ENCODE measurements around the gene ARMC9. TPM values are rescaled to one million over a fixed set of nuclear protein-coding genes. Genes with fewer than 3 reads are reported as not detected.

Gene ARMC9
- total and polyA plus RNA-seq, 4 donors, result 20.5 to 51.6 (median 38.6) TPM

GRCh38 chr2:231238689-231239088 lies 40.3 kb downstream of the ARMC9 start:
- H3K9ac ChIP-seq (ENCODE audit: insufficient read depth in 1 of 2, low read length in 2 of 2), result no peak overlapping the region
- no peak overlapping the region for H3K27ac ChIP-seq (ENCODE audit: low read depth in 1 of 2, low read length in 1 of 2)
- H3K27me3 ChIP-seq (ENCODE audit: control insufficient read depth in 3 of 3, insufficient read depth in 3 of 3, low read length in 2 of 3), result no peaks in the 10 kb centered on the region
- peaks cover 0 to 7% (median 4%) of the 10 kb centered on the region in 4 donors for H3K36me3 ChIP-seq (ENCODE audit: control insufficient read depth in 4 of 4, insufficient read depth in 4 of 4, low read length in 4 of 4)
- 96 to 98% methylated on average over 3 of the region's 3 CpGs for WGBS, 2 donors
- DNase-seq (no peak), ATAC-seq (ENCODE audit: insufficient read depth, low FRiP score) (no peak)
- H3K4me1 ChIP-seq (ENCODE audit: control insufficient read depth in 5 of 5, insufficient read depth in 5 of 5, low read length in 5 of 5), result no peaks in the 10 kb centered on the region
- no peaks in the 10 kb centered on the region for H3K9me3 ChIP-seq (ENCODE audit: control insufficient read depth in 4 of 4, insufficient read depth in 3 of 4, low read length in 3 of 4)
- H3K4me3 ChIP-seq, result no peak overlapping the region
- TF ChIP-seq CTCF (IDR thresholded peaks at IDR 0.05; ENCODE audit: control extremely low read depth, extremely low read depth), result no peak

GRCh38 chr2:231239751-231240150 lies 41.3 kb downstream of the ARMC9 start:
- Histone ChIP-seq H3K9me3 (ENCODE audit: control insufficient read depth in 4 of 4, insufficient read depth in 3 of 4, low read length in 3 of 4) (no peaks in the 10 kb centered on the region), H3K4me1 (ENCODE audit: control insufficient read depth in 5 of 5, insufficient read depth in 5 of 5, low read length in 5 of 5) (peaks cover 0 to 1% (median 0%) of the 10 kb centered on the region in 5 donors), H3K27ac (ENCODE audit: low read depth in 1 of 2, low read length in 1 of 2) (no peak overlapping the region), H3K9ac (ENCODE audit: insufficient read depth in 1 of 2, low read length in 2 of 2) (no peak overlapping the region), H3K27me3 (ENCODE audit: control insufficient read depth in 3 of 3, insufficient read depth in 3 of 3, low read length in 2 of 3) (no peaks in the 10 kb centered on the region), H3K36me3 (ENCODE audit: control insufficient read depth in 4 of 4, insufficient read depth in 4 of 4, low read length in 4 of 4) (peaks cover 0 to 7% (median 4%) of the 10 kb centered on the region in 4 donors), H3K4me3 (no peak overlapping the region)
- WGBS, 2 donors, result 95 to 96% methylated on average over 10 of the region's 10 CpGs
- ATAC-seq (ENCODE audit: insufficient read depth, low FRiP score), result no peak
- TF ChIP-seq CTCF (IDR thresholded peaks at IDR 0.05; ENCODE audit: control extremely low read depth, extremely low read depth), result no peak
- no peak for DNase-seq

GRCh38 chr2:231241755-231242507 lies 43.5 kb downstream of the ARMC9 start:
- H3K36me3 ChIP-seq (ENCODE audit: control insufficient read depth in 4 of 4, insufficient read depth in 4 of 4, low read length in 4 of 4), result peaks cover 0 to 4% (median 3%) of the 10 kb centered on the region in 4 donors
- peaks cover 0 to 1% (median 0%) of the 10 kb centered on the region in 5 donors for H3K4me1 ChIP-seq (ENCODE audit: control insufficient read depth in 5 of 5, insufficient read depth in 5 of 5, low read length in 5 of 5)
- no peak overlapping the region for H3K4me3 ChIP-seq
- no peaks in the 10 kb centered on the region for H3K9me3 ChIP-seq (ENCODE audit: control insufficient read depth in 4 of 4, insufficient read depth in 3 of 4, low read length in 3 of 4)
- H3K27ac ChIP-seq (ENCODE audit: low read depth in 1 of 2, low read length in 1 of 2), result peak overlapping the region in 1 of 2 donors; percentile 57
- DNase-seq, result peak in 2 of 3 donors; percentile 38 to 51
- H3K27me3 ChIP-seq (ENCODE audit: control insufficient read depth in 3 of 3, insufficient read depth in 3 of 3, low read length in 2 of 3), result no peaks in the 10 kb centered on the region
- no peak for TF ChIP-seq CTCF (IDR thresholded peaks at IDR 0.05; ENCODE audit: control extremely low read depth, extremely low read depth)
- WGBS, 2 donors, result 37 to 65% methylated on average over 7 of the region's 7 CpGs
- ATAC-seq (ENCODE audit: insufficient read depth, low FRiP score), result peak; percentile 50
- no peak overlapping the region for H3K9ac ChIP-seq (ENCODE audit: insufficient read depth in 1 of 2, low read length in 2 of 2)

All from lung (tissue), 12 donors.